IMR-90 (cell line): Measurements from ENCODE around the gene BTNL8. TPM values are rescaled to one million over a fixed set of nuclear protein-coding genes. Genes with fewer than 3 reads are reported as not detected.

Experiments
- ATAC-seq: fragments of 200-7000 bp; cut with Tn5 transposase; 2 replicates; pipeline ENCODE4 v1.9.1; 2020; ENCODE audit warnings: low read depth, mild to moderate bottlenecking, moderate library complexity
- BruUV-seq: library from RNA; stranded (reverse); fragments of 400-500 nt; replicated peaks from 2 replicates; lab custom pipeline; 2021; lab: Mats Ljungman, UMichigan
- CTCF ChIA-PET: fragments of 300-600 bp; formaldehyde crosslinking; extraction: SDS; loops from one replicate; lab custom pipeline; 2021; ENCODE audit warnings: antibody characterized with exemption; lab: Yijun Ruan, JAX
- POLR2A ChIA-PET: fragments of 300-600 bp; sonication (Branson Sonifier 250); formaldehyde crosslinking; loops from one replicate; lab custom pipeline; 2022; ENCODE audit warnings: antibody characterized with exemption; ENCODE audit not compliant: unreplicated experiment; lab: Charles Lee
- DNase-seq: peaks from one replicate; pipeline ENCODE4 v3.0.0; 2013
- H2AFZ ChIP-seq: replicated peaks from 2 replicates; pipeline ENCODE3; 2013; ENCODE audit warnings: low read length, mild to moderate bottlenecking; ENCODE audit not compliant: poor library complexity
- H2AK5ac ChIP-seq: 2 replicates; pipeline ENCODE4 v1.6.1; 2013; ENCODE audit warnings: low read depth, low read length, inconsistent platforms
- H2AK9ac ChIP-seq: replicated peaks from 2 replicates; pipeline ENCODE3; 2013; ENCODE audit warnings: mild to moderate bottlenecking, low read depth, low read length, moderate library complexity; ENCODE audit not compliant: poor library complexity
- H2BK120ac ChIP-seq: 2 replicates; pipeline ENCODE4 v1.6.1; 2013; ENCODE audit warnings: low read depth, low read length, inconsistent platforms
- H2BK15ac ChIP-seq: 3 replicates; pipeline ENCODE4 v1.6.1; 2013; ENCODE audit warnings: low read depth, low read length, inconsistent platforms
- H2BK20ac ChIP-seq: 2 replicates; pipeline ENCODE4 v1.6.1; 2013; ENCODE audit warnings: low read depth, mild to moderate bottlenecking, inconsistent platforms, low read length, moderate library complexity
- H2BK5ac ChIP-seq: 2 replicates; pipeline ENCODE4 v1.6.1; 2013; ENCODE audit warnings: mild to moderate bottlenecking, low read depth, low read length, inconsistent platforms; ENCODE audit not compliant: poor library complexity, severe bottlenecking
- H3K14ac ChIP-seq: replicated peaks from 2 replicates; pipeline ENCODE4 v1.6.1; 2013; ENCODE audit warnings: low read depth, low read length, inconsistent platforms
- H3K18ac ChIP-seq: 2 replicates; pipeline ENCODE4 v1.6.1; 2013; ENCODE audit warnings: low read depth, low read length, control low read depth
- H3K23ac ChIP-seq: 2 replicates; pipeline ENCODE4 v1.6.1; 2013; ENCODE audit warnings: low read depth, low read length, inconsistent platforms
- H3K27ac ChIP-seq: 2 replicates; pipeline ENCODE4 v1.5.1; 2013; ENCODE audit warnings: mild to moderate bottlenecking, control low read depth, low read length; ENCODE audit not compliant: insufficient read depth
- H3K27me3 ChIP-seq: 2 replicates; pipeline ENCODE4 v1.6.1; 2013; ENCODE audit warnings: low read length; ENCODE audit not compliant: control insufficient read depth, insufficient read depth
- H3K36me3 ChIP-seq: 2 replicates; pipeline ENCODE4 v1.6.1; 2013; ENCODE audit warnings: low read length, mixed read lengths; ENCODE audit not compliant: control insufficient read depth, insufficient read depth
- H3K4ac ChIP-seq: 2 replicates; pipeline ENCODE4 v1.6.1; 2013; ENCODE audit warnings: low read depth, low read length, inconsistent platforms
- H3K4me1 ChIP-seq: 2 replicates; pipeline ENCODE4 v1.6.1; 2013; ENCODE audit warnings: low read length, mixed read lengths; ENCODE audit not compliant: control insufficient read depth, insufficient read depth
- H3K4me2 ChIP-seq: 2 replicates; pipeline ENCODE4 v1.6.1; 2013; ENCODE audit warnings: low read depth, mild to moderate bottlenecking, control low read depth, low read length, moderate library complexity
- H3K4me3 ChIP-seq: 2 replicates; pipeline ENCODE4 v1.5.1; 2013; ENCODE audit warnings: low read depth, mild to moderate bottlenecking, control low read depth, low read length, moderate library complexity; ENCODE audit not compliant: insufficient read depth
- H3K56ac ChIP-seq: 2 replicates; pipeline ENCODE4 v1.6.1; 2013; ENCODE audit warnings: low read length, inconsistent platforms; ENCODE audit not compliant: insufficient read depth; ENCODE audit errors: extremely low read depth
- H3K79me1 ChIP-seq, 2 experiments: 2 replicates each; pipeline ENCODE4 v1.6.1; 2013; ENCODE audit warnings: low read length in 2 of 2, inconsistent platforms in 1 of 2, low read depth in 1 of 2
- H3K9ac ChIP-seq: 2 replicates; pipeline ENCODE4 v1.6.1; 2013; ENCODE audit warnings: low read depth, low read length, control low read depth
- H3K9me1 ChIP-seq: 2 replicates; pipeline ENCODE4 v1.6.1; 2013; ENCODE audit warnings: low read length, inconsistent platforms; ENCODE audit not compliant: insufficient read depth
- H3K9me3 ChIP-seq: 2 replicates; pipeline ENCODE4 v1.6.1; 2013; ENCODE audit warnings: low read length; ENCODE audit not compliant: control insufficient read depth, insufficient read depth
- H4K20me1 ChIP-seq: 2 replicates; pipeline ENCODE4 v1.6.1; 2013; ENCODE audit warnings: low read length, inconsistent platforms; ENCODE audit not compliant: insufficient read depth
- H4K5ac ChIP-seq: 2 replicates; pipeline ENCODE4 v1.6.1; 2013; ENCODE audit warnings: mild to moderate bottlenecking, low read depth, low read length, control low read depth
- H4K8ac ChIP-seq, 2 experiments: 2 replicates each; pipeline ENCODE4 v1.6.1; 2013; ENCODE audit warnings: low read depth in 2 of 2, low read length in 2 of 2, control low read depth in 1 of 2, inconsistent platforms in 1 of 2
- H4K91ac ChIP-seq: 2 replicates; pipeline ENCODE4 v1.6.1; 2013; ENCODE audit warnings: low read depth, low read length, inconsistent platforms; ENCODE audit not compliant: insufficient read depth
- CEBPB ChIP-seq: IDR thresholded peaks from 2 replicates; pipeline ENCODE4 v1.6.1; 2012; ENCODE audit warnings: low read depth, low read length, improper control_type of control experiment
- CHD1 ChIP-seq: IDR thresholded peaks from 2 replicates; pipeline ENCODE4 v1.6.1; 2012; ENCODE audit warnings: low read depth, low read length, improper control_type of control experiment
- FOS ChIP-seq: fragments of 150-350 bp; IDR thresholded peaks from 2 replicates; pipeline ENCODE4 v1.6.1; 2016; ENCODE audit warnings: low read depth, low read length
- MAFK ChIP-seq: IDR thresholded peaks from 2 replicates; pipeline ENCODE4 v1.6.1; 2012; ENCODE audit warnings: low read depth, low read length, improper control_type of control experiment
- MAZ ChIP-seq: IDR thresholded peaks from 2 replicates; pipeline ENCODE4 v1.6.1; 2012; ENCODE audit warnings: low read depth, mild to moderate bottlenecking, low read length, improper control_type of control experiment, moderate library complexity, borderline replicate concordance
- NFE2L2 ChIP-seq: fragments of 150-350 bp; IDR thresholded peaks from 2 replicates; pipeline ENCODE4 v1.6.1; 2016; ENCODE audit warnings: low read depth, mild to moderate bottlenecking, low read length
- POLR2A ChIP-seq: IDR thresholded peaks from 2 replicates; pipeline ENCODE4 v1.6.1; 2012; ENCODE audit warnings: mild to moderate bottlenecking, low read depth, low read length
- RCOR1 ChIP-seq: IDR thresholded peaks from 2 replicates; pipeline ENCODE4 v1.6.1; 2012; ENCODE audit warnings: mild to moderate bottlenecking, low read length, improper control_type of control experiment; ENCODE audit not compliant: insufficient replicate concordance
- RFX5 ChIP-seq: IDR thresholded peaks from 2 replicates; pipeline ENCODE4 v1.8.0; 2012; ENCODE audit warnings: low read depth, mild to moderate bottlenecking, low read length, moderate library complexity
- WGBS, 2 experiments: methylation state at CpG; one replicate each; pipeline versions ENCODE4 v1.1.5 to v1.1.7; 2013; ENCODE audit warnings: missing lambda C conversion rate in 2 of 2; ENCODE audit not compliant: insufficient read length in 1 of 2; ENCODE audit errors: extremely low coverage in 2 of 2; 5-methylcytosine and 5-hydroxymethylcytosine counted together
- dilution Hi-C: fragments of 300-500 bp; cut with HindIII; formaldehyde crosslinking; loops from one replicate; pipeline ENCODE4 v1.14.3; 2018; ENCODE audit warnings: low sequenced_read_pairs; ENCODE audit not compliant: unreplicated experiment
- in situ Hi-C: fragments of 300-500 bp; cut with MboI; formaldehyde crosslinking; loops from 3 replicates; pipeline ENCODE4 v1.14.3; 2019; ENCODE audit warnings: low sequenced_read_pairs, inconsistent platforms, mixed read lengths
- intact Hi-C: fragments of 100-400 bp; cut with micrococcal nuclease; formaldehyde crosslinking; loops from 2 replicates; pipeline ENCODE4 v1.10.0; 2022
- polyA plus RNA-seq, 3 experiments: library from polyadenylated mRNA; depleted of rRNA; stranded (reverse); fragments of >200 nt; gene quantifications; 2 replicates each; pipeline ENCODE4 v1.2.3, GENCODE V29; 2012; ENCODE audit warnings: low replicate concordance in 1 of 3
- total RNA-seq: library from RNA; depleted of rRNA; stranded (reverse); fragments of >200 nt; gene quantifications from 2 replicates; pipeline ENCODE4 v1.2.3, GENCODE V29; 2012
- TF ChIP-seq, protein P1 (sequence below): fragments of 150-350 bp; IDR thresholded peaks from 2 replicates; pipeline ENCODE4 v1.6.1; 2016; ENCODE audit warnings: low read depth, mild to moderate bottlenecking, low read length, moderate library complexity, borderline replicate concordance
- TF ChIP-seq, protein P2 (sequence below): fragments of 150-350 bp; IDR thresholded peaks from 2 replicates; pipeline ENCODE4 v1.6.1; 2017; ENCODE audit warnings: mild to moderate bottlenecking, antibody characterized with exemption, low read length, low read depth

The BTNL8 gene
- total and polyA plus RNA-seq, 2 of the 4 experiments (the other 2 are of a cell fraction) = not detected

DNA sequence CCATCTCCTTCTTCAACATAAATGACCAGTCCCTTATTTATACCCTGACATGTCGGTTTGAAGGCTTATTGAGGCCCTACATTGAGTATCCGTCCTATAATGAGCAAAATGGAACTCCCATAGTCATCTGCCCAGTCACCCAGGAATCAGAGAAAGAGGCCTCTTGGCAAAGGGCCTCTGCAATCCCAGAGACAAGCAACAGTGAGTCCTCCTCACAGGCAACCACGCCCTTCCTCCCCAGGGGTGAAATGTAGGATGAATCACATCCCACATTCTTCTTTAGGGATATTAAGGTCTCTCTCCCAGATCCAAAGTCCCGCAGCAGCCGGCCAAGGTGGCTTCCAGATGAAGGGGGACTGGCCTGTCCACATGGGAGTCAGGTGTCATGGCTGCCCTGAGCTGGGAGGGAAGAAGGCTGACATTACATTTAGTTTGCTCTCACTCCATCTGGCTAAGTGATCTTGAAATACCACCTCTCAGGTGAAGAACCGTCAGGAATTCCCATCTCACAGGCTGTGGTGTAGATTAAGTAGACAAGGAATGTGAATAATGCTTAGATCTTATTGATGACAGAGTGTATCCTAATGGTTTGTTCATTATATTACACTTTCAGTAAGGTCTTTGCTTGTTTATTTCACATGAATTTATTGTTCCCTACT, 51.5 kb downstream of the BTNL8 start:
- intact Hi-C loops = no loop called here
- ChIA-PET CTCF (no interaction called here), POLR2A (no interaction called here)
- Histone ChIP-seq H4K8ac (no peak overlapping the region), H2BK5ac (no peak overlapping the region), H3K79me1 (no peaks in the 10 kb centered on the region), H3K4me3 (no peak overlapping the region), H3K4me1 (no peaks in the 10 kb centered on the region), H3K27ac (no peak overlapping the region), H2AK9ac (no peak overlapping the region), H4K5ac (no peak overlapping the region), H2BK20ac (no peak overlapping the region), H2BK15ac (no peak overlapping the region), H3K56ac (no peak overlapping the region), H3K9ac (no peak overlapping the region), H3K4ac (no peak overlapping the region), H3K9me3 (peaks cover 3% of the 10 kb centered on the region; the same call in 1 of the 2 replicates), H2BK120ac (no peak overlapping the region), H3K36me3 (no peaks in the 10 kb centered on the region), H3K23ac (no peak overlapping the region), H2AK5ac (no peak overlapping the region), H3K18ac (no peak overlapping the region), H3K4me2 (no peak overlapping the region), H4K20me1 (no peaks in the 10 kb centered on the region), H4K91ac (no peak overlapping the region), H3K14ac (no peak overlapping the region), H3K27me3 (no peaks in the 10 kb centered on the region), H3K9me1 (no peaks in the 10 kb centered on the region), H2AFZ (no peak overlapping the region)
- no CpG with 5 or more reads among the region's 6 CpGs for whole genome bisulfite sequencing, 2 experiments
- TF ChIP-seq, protein P1, sequence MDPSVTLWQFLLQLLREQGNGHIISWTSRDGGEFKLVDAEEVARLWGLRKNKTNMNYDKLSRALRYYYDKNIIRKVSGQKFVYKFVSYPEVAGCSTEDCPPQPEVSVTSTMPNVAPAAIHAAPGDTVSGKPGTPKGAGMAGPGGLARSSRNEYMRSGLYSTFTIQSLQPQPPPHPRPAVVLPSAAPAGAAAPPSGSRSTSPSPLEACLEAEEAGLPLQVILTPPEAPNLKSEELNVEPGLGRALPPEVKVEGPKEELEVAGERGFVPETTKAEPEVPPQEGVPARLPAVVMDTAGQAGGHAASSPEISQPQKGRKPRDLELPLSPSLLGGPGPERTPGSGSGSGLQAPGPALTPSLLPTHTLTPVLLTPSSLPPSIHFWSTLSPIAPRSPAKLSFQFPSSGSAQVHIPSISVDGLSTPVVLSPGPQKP = no peak
- TF ChIP-seq NFE2L2 = no peak
- no peak for TF ChIP-seq CHD1
- no peak for TF ChIP-seq POLR2A
- no peak for TF ChIP-seq RFX5
- TF ChIP-seq, protein P2, sequence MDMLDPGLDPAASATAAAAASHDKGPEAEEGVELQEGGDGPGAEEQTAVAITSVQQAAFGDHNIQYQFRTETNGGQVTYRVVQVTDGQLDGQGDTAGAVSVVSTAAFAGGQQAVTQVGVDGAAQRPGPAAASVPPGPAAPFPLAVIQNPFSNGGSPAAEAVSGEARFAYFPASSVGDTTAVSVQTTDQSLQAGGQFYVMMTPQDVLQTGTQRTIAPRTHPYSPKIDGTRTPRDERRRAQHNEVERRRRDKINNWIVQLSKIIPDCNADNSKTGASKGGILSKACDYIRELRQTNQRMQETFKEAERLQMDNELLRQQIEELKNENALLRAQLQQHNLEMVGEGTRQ = no peak
- TF ChIP-seq MAFK = no peak
- TF ChIP-seq RCOR1 = no peak
- TF ChIP-seq CEBPB = no peak
- no peak for TF ChIP-seq MAZ
- no peak for TF ChIP-seq FOS
- dilution Hi-C loops = no loop called here
- no peak for ATAC-seq
- no peak for DNase-seq
- no TSS peak for BruUV-seq
- in situ Hi-C loops = no loop called here
